ENCODE data around the gene MTF2.

GRCh38 chr1:93093332-93094006 lies 14.4 kb downstream of the MTF2 start:
- TF ChIP-seq CTCF (optimal IDR thresholded peaks at IDR 0.05 in 1 of 3, IDR thresholded peaks at IDR 0.05 in 1 of 3, conservative IDR thresholded peaks at IDR 0.05 in 1 of 3; ENCODE audit: extremely low read depth in 1 of 3, insufficient read depth in 2 of 3, low read length in 3 of 3) (no peak), EZH2 (IDR thresholded peaks at IDR 0.05; ENCODE audit: low read length) (no peak)

Data from keratinocyte (primary cell).